Nephron progenitor cell (in vitro differentiated cells): Measurements from ENCODE around the gene ERAL1.

Source experiments
- DNase-seq: peaks from one replicate; pipeline ENCODE4 v3.0.0; 2021
- H3K27ac Mint-ChIP-seq: 2 replicates; pipeline ENCODE4 v1.8.0; 2021; ENCODE audit warnings: mild to moderate bottlenecking, moderate library complexity, mixed read lengths
- H3K27me3 Mint-ChIP-seq: 2 replicates; pipeline ENCODE4 v1.8.0; 2021; ENCODE audit warnings: mild to moderate bottlenecking, low read depth, mixed read lengths; ENCODE audit not compliant: poor library complexity
- H3K36me3 Mint-ChIP-seq: 2 replicates; pipeline ENCODE4 v1.8.0; 2021; ENCODE audit warnings: low read depth, mixed read lengths
- H3K4me1 Mint-ChIP-seq: 2 replicates; pipeline ENCODE4 v1.8.0; 2021; ENCODE audit warnings: mixed read lengths
- H3K4me3 Mint-ChIP-seq: 2 replicates; pipeline ENCODE4 v1.8.0; 2021; ENCODE audit warnings: mild to moderate bottlenecking, moderate library complexity, mixed read lengths
- H3K9me3 Mint-ChIP-seq: 2 replicates; pipeline ENCODE4 v1.8.0; 2021; ENCODE audit warnings: mild to moderate bottlenecking, moderate library complexity, mixed read lengths
- TF ChIP-seq, protein P1 (sequence below): fragments of 200-600 bp; sonication (generic); IDR thresholded peaks from 2 replicates; pipeline ENCODE4 v1.5.0; 2021; ENCODE audit warnings: antibody characterized with exemption

ERAL1 gene

DNA sequence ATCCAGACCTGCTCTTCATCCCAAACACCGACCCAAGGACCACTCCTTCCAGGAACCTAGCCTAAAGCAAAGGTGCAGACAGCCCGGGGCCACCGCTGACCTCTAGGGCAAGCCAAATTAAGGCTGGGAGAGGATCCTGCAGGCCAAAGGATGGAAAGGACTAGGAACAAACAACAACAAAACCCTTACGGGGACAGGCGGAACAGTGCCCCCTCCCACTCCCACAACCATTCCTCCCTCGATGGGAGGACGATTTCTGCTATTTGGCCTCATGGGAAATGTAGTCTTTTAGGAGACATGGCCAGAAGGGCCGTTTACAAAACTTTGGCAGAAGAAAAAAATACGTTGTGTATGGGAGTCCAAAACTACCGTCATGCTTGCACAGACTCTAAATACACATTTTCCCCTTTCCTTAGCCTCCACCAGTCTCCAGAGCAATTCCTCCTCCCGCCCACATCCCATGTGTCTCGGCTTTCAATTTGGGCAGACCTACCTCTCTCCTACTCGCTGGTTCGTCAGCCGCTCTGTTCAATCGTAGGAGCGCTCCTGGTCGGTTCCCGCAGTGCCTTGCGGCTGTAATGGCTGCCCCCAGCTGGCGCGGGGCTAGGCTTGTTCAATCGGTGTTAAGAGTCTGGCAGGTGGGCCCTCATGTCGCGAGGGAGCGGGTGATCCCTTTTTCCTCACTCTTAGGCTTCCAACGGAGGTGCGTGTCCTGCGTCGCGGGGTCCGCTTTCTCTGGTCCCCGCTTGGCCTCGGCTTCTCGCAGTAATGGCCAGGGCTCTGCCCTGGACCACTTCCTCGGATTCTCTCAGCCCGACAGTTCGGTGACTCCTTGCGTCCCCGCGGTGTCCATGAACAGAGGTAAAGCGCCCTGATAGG is at the start of gene ERAL1:
TSS of gene ERAL1 (plus strand) at position 560 of the 879 bp plus-strand sequence. CDS start at position 579, 19 bp downstream.
- H3K27ac Mint-ChIP-seq = peak within 1 kb of the TSS; percentile 82
- peaks cover 22% of the 10 kb centered on the region for H3K36me3 Mint-ChIP-seq
- H3K4me3 Mint-ChIP-seq = peak within 1 kb of the TSS; percentile 93
- no peaks in the 10 kb centered on the region for H3K9me3 Mint-ChIP-seq
- peak; percentile 79 for DNase-seq
- peaks cover 21% of the 10 kb centered on the region for H3K4me1 Mint-ChIP-seq
- TF ChIP-seq, protein P1, sequence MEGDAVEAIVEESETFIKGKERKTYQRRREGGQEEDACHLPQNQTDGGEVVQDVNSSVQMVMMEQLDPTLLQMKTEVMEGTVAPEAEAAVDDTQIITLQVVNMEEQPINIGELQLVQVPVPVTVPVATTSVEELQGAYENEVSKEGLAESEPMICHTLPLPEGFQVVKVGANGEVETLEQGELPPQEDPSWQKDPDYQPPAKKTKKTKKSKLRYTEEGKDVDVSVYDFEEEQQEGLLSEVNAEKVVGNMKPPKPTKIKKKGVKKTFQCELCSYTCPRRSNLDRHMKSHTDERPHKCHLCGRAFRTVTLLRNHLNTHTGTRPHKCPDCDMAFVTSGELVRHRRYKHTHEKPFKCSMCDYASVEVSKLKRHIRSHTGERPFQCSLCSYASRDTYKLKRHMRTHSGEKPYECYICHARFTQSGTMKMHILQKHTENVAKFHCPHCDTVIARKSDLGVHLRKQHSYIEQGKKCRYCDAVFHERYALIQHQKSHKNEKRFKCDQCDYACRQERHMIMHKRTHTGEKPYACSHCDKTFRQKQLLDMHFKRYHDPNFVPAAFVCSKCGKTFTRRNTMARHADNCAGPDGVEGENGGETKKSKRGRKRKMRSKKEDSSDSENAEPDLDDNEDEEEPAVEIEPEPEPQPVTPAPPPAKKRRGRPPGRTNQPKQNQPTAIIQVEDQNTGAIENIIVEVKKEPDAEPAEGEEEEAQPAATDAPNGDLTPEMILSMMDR = no peak
- H3K27me3 Mint-ChIP-seq = peaks cover 4% of the 10 kb centered on the region

DNA sequence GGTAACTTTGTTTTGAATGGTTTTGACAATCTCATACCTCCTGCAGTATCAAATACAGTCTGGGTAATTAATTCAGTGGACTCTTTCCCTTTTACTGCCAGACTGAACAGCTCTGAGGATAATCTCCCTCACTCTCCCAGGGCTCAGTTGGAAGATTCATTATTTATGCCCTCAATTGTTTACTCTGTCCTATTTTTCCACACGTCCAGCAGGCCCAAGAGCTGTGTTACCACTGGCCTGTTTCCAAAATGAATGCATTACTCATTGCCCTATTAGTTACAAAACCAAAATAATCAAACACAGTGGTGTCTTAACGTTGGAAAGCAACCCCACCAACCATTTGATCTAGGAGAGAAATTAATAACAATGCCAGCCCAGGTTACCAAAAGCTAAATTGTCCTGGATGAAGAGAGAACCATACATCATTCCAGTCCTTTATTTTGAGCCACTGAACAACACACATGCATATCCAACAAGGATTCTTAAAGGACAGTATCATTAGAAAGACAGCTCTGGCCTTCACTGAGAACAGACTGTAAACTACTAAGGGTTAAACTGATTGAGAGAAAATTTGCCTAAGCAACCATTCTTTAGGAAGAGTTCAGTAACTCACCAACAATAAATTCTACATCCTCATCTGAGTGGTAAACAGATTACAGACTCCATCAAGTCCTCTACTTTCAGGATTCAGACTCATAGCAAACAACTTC is 46.7 kb upstream of the ERAL1 start:
- peaks cover 39% of the 10 kb centered on the region for H3K4me1 Mint-ChIP-seq
- peak overlapping the region; percentile 95 for H3K27ac Mint-ChIP-seq
- peaks cover 32% of the 10 kb centered on the region for H3K36me3 Mint-ChIP-seq
- no peaks in the 10 kb centered on the region for H3K27me3 Mint-ChIP-seq
- TF ChIP-seq, protein P1 = no peak
- peak overlapping the region; percentile 64 for H3K4me3 Mint-ChIP-seq
- no peaks in the 10 kb centered on the region for H3K9me3 Mint-ChIP-seq
- no peak for DNase-seq

DNA sequence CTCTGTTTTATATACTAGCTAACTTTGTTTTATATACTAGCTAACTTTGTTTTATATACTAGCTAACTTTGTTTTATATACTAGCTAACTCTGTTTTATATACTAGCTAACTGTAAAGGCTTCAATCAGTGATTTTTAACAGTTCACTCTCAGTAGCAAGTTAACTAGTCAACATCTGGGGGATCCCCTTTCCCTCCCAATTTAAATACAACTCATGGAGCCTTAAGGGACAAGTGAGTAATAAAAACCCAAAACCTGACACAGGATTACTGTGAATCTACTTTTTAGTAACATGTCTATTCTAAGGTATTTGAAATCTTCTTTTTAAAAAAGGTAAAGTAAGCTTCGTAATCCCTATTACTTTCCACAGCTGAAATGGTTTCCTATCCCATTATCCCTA is 44.4 kb upstream of the ERAL1 start:
- DNase-seq = no peak
- peaks cover 11% of the 10 kb centered on the region for H3K36me3 Mint-ChIP-seq
- H3K4me1 Mint-ChIP-seq = peaks cover 42% of the 10 kb centered on the region
- H3K4me3 Mint-ChIP-seq = peak overlapping the region; percentile 49
- no peaks in the 10 kb centered on the region for H3K27me3 Mint-ChIP-seq
- no peaks in the 10 kb centered on the region for H3K9me3 Mint-ChIP-seq
- no peak overlapping the region for H3K27ac Mint-ChIP-seq
- TF ChIP-seq, protein P1 = no peak

DNA sequence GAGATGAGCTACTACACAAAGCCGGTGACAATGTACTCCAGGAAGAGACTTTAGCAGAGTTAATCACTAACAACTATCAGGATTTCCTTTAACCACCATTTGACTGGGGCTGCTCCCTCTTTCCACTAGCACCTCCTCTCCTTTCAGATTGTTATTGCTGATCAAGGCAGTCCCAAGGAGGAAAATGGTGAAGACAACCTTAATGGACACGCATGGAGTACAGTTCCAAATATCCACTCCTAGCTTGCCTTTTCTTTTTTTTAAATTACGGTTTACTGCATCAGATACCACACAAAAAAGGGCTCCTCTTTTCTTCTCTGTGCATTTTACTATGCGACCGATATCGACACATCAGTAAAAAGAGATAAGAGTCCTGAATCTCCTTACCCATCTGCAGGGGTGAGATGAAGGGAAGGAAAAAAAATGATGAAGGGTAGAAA is 43.1 kb upstream of the ERAL1 start:
- H3K9me3 Mint-ChIP-seq = no peaks in the 10 kb centered on the region
- TF ChIP-seq, protein P1 = no peak
- no peak overlapping the region for H3K27ac Mint-ChIP-seq
- H3K4me3 Mint-ChIP-seq = peak overlapping the region; percentile 91
- H3K36me3 Mint-ChIP-seq = no peaks in the 10 kb centered on the region
- DNase-seq = no peak
- H3K27me3 Mint-ChIP-seq = no peaks in the 10 kb centered on the region
- peaks cover 46% of the 10 kb centered on the region for H3K4me1 Mint-ChIP-seq

DNA sequence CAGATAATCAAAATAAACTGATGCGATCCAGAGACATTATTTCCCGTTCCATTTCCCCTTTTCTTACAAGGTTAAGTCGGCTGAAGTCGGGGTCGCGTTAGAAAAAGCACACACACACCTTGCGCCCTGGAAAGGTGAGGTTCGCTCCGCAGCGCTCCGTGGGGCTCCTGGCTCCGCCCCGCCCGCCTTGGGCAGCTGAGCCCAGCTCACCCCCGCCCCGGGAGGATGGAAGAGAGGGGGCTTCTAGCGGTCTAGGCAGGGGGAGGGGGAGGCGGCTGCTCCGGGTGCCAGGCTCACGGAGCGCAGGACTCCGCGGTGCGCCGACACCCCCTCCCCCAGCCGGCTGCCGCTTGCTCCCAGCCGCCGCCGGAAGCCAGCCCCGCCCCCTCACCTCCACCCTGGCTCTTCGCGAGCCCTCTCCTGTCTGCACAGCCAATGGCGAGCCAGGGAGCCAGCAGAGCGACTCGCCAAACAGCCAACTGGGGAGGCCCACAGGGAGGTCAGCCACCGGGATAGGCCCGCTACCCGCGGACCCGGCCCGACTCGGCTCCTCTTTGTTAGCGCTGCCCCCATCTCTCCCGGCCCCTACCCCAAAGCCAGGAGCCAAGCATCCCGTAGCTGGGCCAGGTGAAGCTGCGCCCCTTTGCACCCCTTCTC is 42.6 kb upstream of the ERAL1 start:
- peaks cover 47% of the 10 kb centered on the region for H3K4me1 Mint-ChIP-seq

More for the DNA sequence above, 42.6 kb upstream of the ERAL1 start:
- Mint-ChIP-seq H3K36me3 (no peaks in the 10 kb centered on the region), H3K27me3 (no peaks in the 10 kb centered on the region), H3K9me3 (no peaks in the 10 kb centered on the region), H3K4me3 (peak overlapping the region; percentile 91), H3K27ac (peak overlapping the region; percentile 97)
- TF ChIP-seq, protein P1 = no peak
- DNase-seq = peak; percentile 98
